Measurements from ENCODE around the gene PSMA4.
"Not testable (repeated sequence)": the region's sequence is repeated elsewhere in the genome, so short reads cannot be mapped to it uniquely, and the experiment has no call there.

PSMA4 gene

GRCh38 chr15:78540141-78540870 lies at the start of gene PSMA4:
PSMA4 (plus strand) TSS chr15:78540444; CDS start chr15:78541928, 1,484 bp downstream.
- peak; percentile 85 for DNase-seq

- DNase-seq, result no peak
Observed at GRCh38 chr15:78492872-78493271, 47.4 kb upstream of the PSMA4 start.

- no peak for DNase-seq
Observed at GRCh38 chr15:78501857-78502256, 38.4 kb upstream of the PSMA4 start.

GRCh38 chr15:78502641-78503040 lies 37.6 kb upstream of the PSMA4 start:
- no peak for DNase-seq

- peak; percentile 84 for DNase-seq
Observed at GRCh38 chr15:78506971-78507830, 33.0 kb upstream of the PSMA4 start, which contains the start of gene HYKK. HYKK (plus strand) TSS chr15:78507577; CDS start chr15:78513089, 5,512 bp downstream.

GRCh38 chr15:78507831-78508160 lies 32.4 kb upstream of the PSMA4 start:
- DNase-seq, result no peak

- no peak for DNase-seq
Observed at GRCh38 chr15:78508272-78508671, 32.0 kb upstream of the PSMA4 start.

GRCh38 chr15:78509726-78510312 lies 30.4 kb upstream of the PSMA4 start:
- DNase-seq, result no peak

GRCh38 chr15:78520035-78520434 lies 20.2 kb upstream of the PSMA4 start:
- not testable (repeated sequence) for DNase-seq

GRCh38 chr15:78524230-78524629 lies 16.0 kb upstream of the PSMA4 start:
- no peak for DNase-seq

- DNase-seq, result no peak
Observed at GRCh38 chr15:78527325-78527724, 12.9 kb upstream of the PSMA4 start.

GRCh38 chr15:78533331-78533730 lies 6.9 kb upstream of the PSMA4 start:
- DNase-seq, result no peak

- no peak for DNase-seq
Observed at GRCh38 chr15:78536134-78536533, 4.1 kb upstream of the PSMA4 start.

GRCh38 chr15:78537266-78537905 lies 2.9 kb upstream of the PSMA4 start:
- DNase-seq, result no peak

GRCh38 chr15:78538358-78538757 lies 1.9 kb upstream of the PSMA4 start:
- DNase-seq, result no peak

- not testable (repeated sequence) for DNase-seq
Observed at GRCh38 chr15:78539464-78540140, 642 bp upstream of the PSMA4 start.

- DNase-seq, result no peak
Observed at GRCh38 chr15:78540871-78541743, 863 bp downstream of the PSMA4 start.

GRCh38 chr15:78541744-78542034 lies 1.4 kb downstream of the PSMA4 start:
- DNase-seq, result no peak

- DNase-seq, result no peak
Observed at GRCh38 chr15:78542647-78543046, 2.4 kb downstream of the PSMA4 start.

- DNase-seq, result no peak
Observed at GRCh38 chr15:78550194-78550593, 9.9 kb downstream of the PSMA4 start.

GRCh38 chr15:78550815-78551214 lies 10.6 kb downstream of the PSMA4 start:
- DNase-seq, result no peak

GRCh38 chr15:78551902-78552301 lies 11.7 kb downstream of the PSMA4 start:
- no peak for DNase-seq
